Fibroblast of peridontal ligament (primary cell): ENCODE measurements around the gene PRKCA.
"Not testable (repeated sequence)": the region's sequence is repeated elsewhere in the genome, so short reads cannot be mapped to it uniquely, and the experiment has no call there.

ENCODE experiments used
- DNase-seq: peaks from one replicate; pipeline ENCODE4 v3.0.0-alpha.2; 2010; ENCODE audit errors: extremely low read depth

The PRKCA gene

GRCh38 chr17:66437476-66438026 lies 135.1 kb downstream of the PRKCA start:
- peak; percentile 48 for DNase-seq

GRCh38 chr17:66438101-66438500 lies 135.7 kb downstream of the PRKCA start:
- no peak for DNase-seq

GRCh38 chr17:66441101-66441661 lies 138.8 kb downstream of the PRKCA start:
- DNase-seq, result no peak

- DNase-seq, result no peak
These were observed 140.8 kb downstream of the PRKCA start for GRCh38 chr17:66443166-66443565.

- no peak for DNase-seq
These were observed 141.2 kb downstream of the PRKCA start for GRCh38 chr17:66443606-66444005.

GRCh38 chr17:66444031-66444430 lies 141.6 kb downstream of the PRKCA start:
- no peak for DNase-seq

GRCh38 chr17:66445229-66445628 lies 142.8 kb downstream of the PRKCA start:
- peak; percentile 65 for DNase-seq

GRCh38 chr17:66446419-66446818 lies 144.0 kb downstream of the PRKCA start:
- DNase-seq, result no peak

GRCh38 chr17:66447159-66447558 lies 144.7 kb downstream of the PRKCA start:
- no peak for DNase-seq

- DNase-seq, result no peak
These were observed 145.7 kb downstream of the PRKCA start for GRCh38 chr17:66448026-66448639.

- DNase-seq, result no peak
These were observed 147.1 kb downstream of the PRKCA start for GRCh38 chr17:66449418-66449977.

- DNase-seq, result no peak
These were observed 147.8 kb downstream of the PRKCA start for GRCh38 chr17:66450008-66450851.

- no peak for DNase-seq
These were observed 148.4 kb downstream of the PRKCA start for GRCh38 chr17:66450852-66451158.

- DNase-seq, result no peak
These were observed 149.1 kb downstream of the PRKCA start for GRCh38 chr17:66451188-66452149.

GRCh38 chr17:66455060-66455459 lies 152.6 kb downstream of the PRKCA start:
- no peak for DNase-seq

- not testable (repeated sequence) for DNase-seq
These were observed 155.1 kb downstream of the PRKCA start for GRCh38 chr17:66457499-66457898.

- no peak for DNase-seq
These were observed 156.4 kb downstream of the PRKCA start for GRCh38 chr17:66458782-66459181.

GRCh38 chr17:66459811-66460270 lies 157.4 kb downstream of the PRKCA start:
- DNase-seq, result peak; percentile 100

GRCh38 chr17:66460558-66460957 lies 158.1 kb downstream of the PRKCA start:
- DNase-seq, result no peak

- DNase-seq, result no peak
These were observed 159.1 kb downstream of the PRKCA start for GRCh38 chr17:66461343-66461995.

- no peak for DNase-seq
These were observed 159.6 kb downstream of the PRKCA start for GRCh38 chr17:66462010-66462409.
